Fibroblast of lung (primary cell): ENCODE data around the gene IGSF9. TPM values are rescaled to one million over a fixed set of nuclear protein-coding genes. Genes with fewer than 3 reads are reported as not detected.

ENCODE experiments used
- DNase-seq, 2 donors: peaks; one replicate each; pipeline versions ENCODE4 v3.0.0 to v3.0.0-alpha.2; 2010; ENCODE audit warnings: low read depth in 2 of 2
- H2AFZ ChIP-seq: 2 replicates; pipeline ENCODE4 v1.5.1; 2012; ENCODE audit warnings: low read length, control low read depth, inconsistent platforms
- H3K27ac ChIP-seq: 2 replicates; pipeline ENCODE4 v1.5.1; 2011; ENCODE audit warnings: low read length, control low read depth; ENCODE audit not compliant: insufficient read depth
- H3K27me3 ChIP-seq: 2 replicates; pipeline ENCODE4 v1.5.1; 2011; ENCODE audit warnings: mild to moderate bottlenecking, low read length; ENCODE audit not compliant: control insufficient read depth, insufficient read depth
- H3K36me3 ChIP-seq: 2 replicates; pipeline ENCODE4 v1.5.1; 2011; ENCODE audit warnings: low read length; ENCODE audit not compliant: control insufficient read depth, insufficient read depth
- H3K4me1 ChIP-seq: 2 replicates; pipeline ENCODE4 v1.5.1; 2011; ENCODE audit warnings: low read length; ENCODE audit not compliant: control insufficient read depth, insufficient read depth; ENCODE audit errors: extremely low read depth
- H3K4me2 ChIP-seq: 2 replicates; pipeline ENCODE4 v1.5.1; 2011; ENCODE audit warnings: low read length, control low read depth; ENCODE audit not compliant: insufficient read depth; ENCODE audit errors: extremely low read depth
- H3K4me3 ChIP-seq, 4 experiments: fragments of 200-600 bp in 1 of 4; sonication (generic) in 1 of 4; replicated peaks in 1 of 4; 2 replicates each; pipeline ENCODE4 v1.5.1; 2011 to 2016; ENCODE audit warnings: low read length in 4 of 4, low read depth in 3 of 4, mild to moderate bottlenecking in 3 of 4, control low read depth in 2 of 4, inconsistent platforms in 1 of 4, mixed read lengths in 1 of 4; ENCODE audit not compliant: insufficient read depth in 1 of 4; ENCODE audit errors: control extremely low read depth in 1 of 4
- H3K79me2 ChIP-seq: 2 replicates; pipeline ENCODE4 v1.5.1; 2012; ENCODE audit warnings: mild to moderate bottlenecking, low read length, inconsistent platforms; ENCODE audit not compliant: control insufficient read depth, insufficient read depth
- H3K9ac ChIP-seq: 2 replicates; pipeline ENCODE4 v1.5.1; 2011; ENCODE audit warnings: mild to moderate bottlenecking, low read length, control low read depth; ENCODE audit not compliant: insufficient read depth
- H3K9me3 ChIP-seq: 2 replicates; pipeline ENCODE4 v1.5.1; 2012; ENCODE audit warnings: low read depth, low read length; ENCODE audit not compliant: control insufficient read depth, insufficient read depth
- H4K20me1 ChIP-seq: 2 replicates; pipeline ENCODE4 v1.5.1; 2011; ENCODE audit warnings: low read length; ENCODE audit not compliant: control insufficient read depth, insufficient read depth; ENCODE audit errors: extremely low read depth
- CTCF ChIP-seq, 2 donors: IDR thresholded peaks in 1 of 2; conservative IDR thresholded peaks in 1 of 2; 1 replicate in 1 of 2; 2 replicates in 1 of 2; pipeline ENCODE4 v1.5.1; 2011 to 2012; ENCODE audit warnings: low read length in 2 of 2, control low read depth in 1 of 2, inconsistent platforms in 1 of 2, low read depth in 1 of 2, mild to moderate bottlenecking in 1 of 2
- EZH2 ChIP-seq: IDR thresholded peaks from 2 replicates; pipeline ENCODE4 v1.5.1; 2012; ENCODE audit warnings: low read length, control low read depth, mild to moderate bottlenecking; ENCODE audit errors: missing control alignments
- polyA plus RNA-seq, 2 donors: library from polyadenylated mRNA; depleted of rRNA in 1 of 2; stranded (reverse) in 1 of 2; unstranded in 1 of 2; fragments of >200 nt; gene quantifications; 2 replicates each; pipeline ENCODE4 v1.2.1, GENCODE V29; 2011 to 2012; ENCODE audit warnings: missing spikeins in 1 of 2
- total RNA-seq: library from RNA; depleted of rRNA; stranded (reverse); fragments of >200 nt; gene quantifications from 2 replicates; pipeline ENCODE4 v1.2.1, GENCODE V29; 2014

IGSF9 gene
- total and polyA plus RNA-seq, 2 donors (not counting 1 experiment from before 2014, with no cell fraction given): under 0.01 TPM; not detected in 1

- peak in 1 of 2 donors; percentile 49 for DNase-seq
- Histone ChIP-seq H3K27me3 (no peaks in the 10 kb centered on the region), H4K20me1 (no peaks in the 10 kb centered on the region), H3K4me2 (no peak overlapping the region), H3K27ac (peak overlapping the region; percentile 65), H3K9ac (no peak overlapping the region), H3K36me3 (peaks cover 31% of the 10 kb centered on the region), H3K4me3 (no peak overlapping the region), H3K4me1 (peaks cover 47% of the 10 kb centered on the region), H2AFZ (no peak overlapping the region), H3K79me2 (peaks cover 49% of the 10 kb centered on the region), H3K9me3 (no peaks in the 10 kb centered on the region)
- TF ChIP-seq EZH2 (no peak), CTCF (conservative IDR thresholded peaks at IDR 0.05 in 1 of 2, IDR thresholded peaks at IDR 0.05 in 1 of 2; ENCODE audit: low read depth in 1 of 2, low read length in 2 of 2) (no peak)
These were observed 26.8 kb downstream of the IGSF9 start for GRCh38 chr1:159918352-159919200.

GRCh38 chr1:159917533-159918351 is 27.7 kb downstream of the IGSF9 start:
- peaks cover 54% of the 10 kb centered on the region for H3K4me1 ChIP-seq
- H3K4me3 ChIP-seq: no peak overlapping the region
- no peak overlapping the region for H3K4me2 ChIP-seq
- H3K27me3 ChIP-seq: no peaks in the 10 kb centered on the region
- no peak overlapping the region for H3K9ac ChIP-seq
- no peaks in the 10 kb centered on the region for H4K20me1 ChIP-seq
- TF ChIP-seq EZH2: no peak
- no peak for TF ChIP-seq CTCF (conservative IDR thresholded peaks at IDR 0.05 in 1 of 2, IDR thresholded peaks at IDR 0.05 in 1 of 2; ENCODE audit: low read depth in 1 of 2, low read length in 2 of 2)
- peak overlapping the region; percentile 50 for H3K27ac ChIP-seq
- DNase-seq: peak in 1 of 2 donors; percentile 40
- H3K36me3 ChIP-seq: peaks cover 31% of the 10 kb centered on the region
- peaks cover 41% of the 10 kb centered on the region for H3K79me2 ChIP-seq
- H3K9me3 ChIP-seq: no peaks in the 10 kb centered on the region
- H2AFZ ChIP-seq: no peak overlapping the region
